Activated naive CD4-positive, alpha-beta T cell treated with anti-CD3 and anti-CD28 coated beads for 36 hours (primary cell): ENCODE results near the gene PLEK. TPM values are rescaled to one million over a fixed set of nuclear protein-coding genes. Genes with fewer than 3 reads are reported as not detected.

Source experiments
- CTCF ChIA-PET: fragments of 350-600 bp; sonication (Branson Sonifier 250); formaldehyde crosslinking; loops from one replicate; lab custom pipeline; 2021; ENCODE audit warnings: antibody characterized with exemption; lab: Charles Lee
- DNase-seq: peaks from one replicate; pipeline ENCODE4 v3.0.0-alpha.2; 2020
- H3K27ac Mint-ChIP-seq: one replicate; pipeline ENCODE4 v1.8.0; 2021; ENCODE audit warnings: mild to moderate bottlenecking, mixed read lengths
- H3K27me3 Mint-ChIP-seq: one replicate; pipeline ENCODE4 v1.8.0; 2021; ENCODE audit warnings: low read depth, mixed read lengths
- H3K36me3 Mint-ChIP-seq: one replicate; pipeline ENCODE4 v1.8.0; 2021; ENCODE audit warnings: low read depth, mixed read lengths
- H3K4me1 Mint-ChIP-seq: one replicate; pipeline ENCODE4 v1.8.0; 2021; ENCODE audit warnings: low read depth, mixed read lengths
- H3K4me3 Mint-ChIP-seq: one replicate; pipeline ENCODE4 v1.8.0; 2021; ENCODE audit warnings: mild to moderate bottlenecking, moderate library complexity, mixed read lengths
- H3K9me3 Mint-ChIP-seq: one replicate; pipeline ENCODE4 v1.8.0; 2021; ENCODE audit warnings: mixed read lengths
- intact Hi-C: fragments of 100-400 bp; cut with micrococcal nuclease; formaldehyde crosslinking; loops from one replicate; pipeline ENCODE4 v1.15.1; 2023
- total RNA-seq, 2 experiments: library from RNA; stranded (reverse); gene quantifications; one replicate each; pipeline ENCODE4 v1.2.3, GENCODE V29; 2021

PLEK gene
- total RNA-seq, 2 experiments from 2014 or later = 0.77 to 1.1 TPM

GRCh38 chr2:68357605-68358337, 7.3 kb upstream of the PLEK start:
- Mint-ChIP-seq H3K27ac (no peak overlapping the region), H3K36me3 (no peaks in the 10 kb centered on the region), H3K4me3 (no peak overlapping the region), H3K27me3 (no peaks in the 10 kb centered on the region), H3K4me1 (peaks cover 8% of the 10 kb centered on the region), H3K9me3 (no peaks in the 10 kb centered on the region)
- intact Hi-C loops = loop anchor here (1.0 kb wide), 1 partner anchor 235 kb away; no protein-coding TSS in a partner anchor
- CTCF ChIA-PET = interaction anchor here (0.6 to 1.7 kb wide), 6 partner anchors 24 to 208 kb away, joined by 3 to 6 read pairs (median 4); no protein-coding TSS in a partner anchor
- peak; percentile 12 for DNase-seq

DNA sequence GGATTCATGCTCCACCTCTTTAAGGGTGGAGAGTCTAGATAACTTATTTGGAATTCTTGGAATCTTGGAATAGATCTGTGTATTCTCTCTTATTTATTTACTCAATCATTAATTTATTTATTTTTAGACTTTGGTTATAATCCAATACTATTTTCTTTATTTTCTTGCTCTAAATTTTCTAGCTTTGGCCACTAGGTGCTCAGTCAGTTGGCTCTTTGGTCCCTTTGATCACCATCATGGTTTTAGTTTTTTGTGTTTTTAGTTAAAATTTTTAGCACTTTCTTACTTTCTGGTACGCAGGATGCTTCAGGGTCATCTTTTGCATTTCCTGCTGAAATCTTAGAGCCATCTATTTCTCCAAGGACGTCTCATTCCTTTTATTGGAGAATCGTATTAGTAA, 5.2 kb upstream of the PLEK start:
- Mint-ChIP-seq H3K27me3 (peaks cover under 1% of the 10 kb centered on the region), H3K4me3 (no peak overlapping the region), H3K27ac (no peak overlapping the region), H3K4me1 (peaks cover 9% of the 10 kb centered on the region), H3K36me3 (no peaks in the 10 kb centered on the region), H3K9me3 (no peaks in the 10 kb centered on the region)
- intact Hi-C loops = loop anchor here (5.0 kb wide), 1 partner anchor 287 kb away; no protein-coding TSS in a partner anchor
- CTCF ChIA-PET = interaction anchor here (0.6 to 6.8 kb wide), 7 partner anchors 7 to 84 kb away, joined by 3 to 85 read pairs (median 4); no protein-coding TSS in a partner anchor
- no peak for DNase-seq

GRCh38 chr2:68362069-68362468, 3.0 kb upstream of the PLEK start:
- intact Hi-C loops = loop anchor here (1.0 to 5.0 kb wide), 4 partner anchors 17 to 285 kb away; no protein-coding TSS in a partner anchor
- Mint-ChIP-seq H3K4me3 (peak overlapping the region; percentile 17), H3K27me3 (peaks cover 3% of the 10 kb centered on the region), H3K9me3 (no peaks in the 10 kb centered on the region), H3K4me1 (peaks cover 9% of the 10 kb centered on the region), H3K27ac (no peak overlapping the region), H3K36me3 (no peaks in the 10 kb centered on the region)
- CTCF ChIA-PET = interaction anchor here (1.0 to 6.8 kb wide), 4 partner anchors 9 to 79 kb away, joined by 3 to 85 read pairs (median 4); no protein-coding TSS in a partner anchor
- DNase-seq = peak; percentile 88

DNA sequence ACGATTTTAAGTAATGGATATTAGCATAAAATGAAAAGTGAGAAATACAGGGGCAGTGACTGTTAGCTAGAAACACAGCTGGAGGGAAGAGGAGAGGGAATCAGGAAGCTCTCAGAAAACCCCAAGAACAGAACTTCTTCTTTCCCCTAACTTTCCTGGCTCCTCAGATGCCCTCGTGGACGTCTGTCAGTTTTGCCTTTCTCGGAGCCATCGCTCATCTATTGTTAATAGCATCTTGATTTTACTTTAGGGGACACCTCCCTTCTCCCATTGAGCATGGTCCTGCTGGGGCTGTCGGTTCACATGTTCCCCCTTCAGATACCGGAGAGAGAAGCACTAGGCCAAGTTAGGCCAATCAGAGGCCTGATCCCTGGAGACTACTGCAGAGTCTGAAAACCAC, 2.3 kb upstream of the PLEK start:
- no peaks in the 10 kb centered on the region for H3K9me3 Mint-ChIP-seq
- intact Hi-C loops = loop anchor here (1.0 to 5.0 kb wide), 4 partner anchors 17 to 285 kb away; no protein-coding TSS in a partner anchor
- H3K36me3 Mint-ChIP-seq = no peaks in the 10 kb centered on the region
- peaks cover 9% of the 10 kb centered on the region for H3K4me1 Mint-ChIP-seq
- no peak overlapping the region for H3K27ac Mint-ChIP-seq
- DNase-seq = no peak
- peaks cover 3% of the 10 kb centered on the region for H3K27me3 Mint-ChIP-seq
- CTCF ChIA-PET = interaction anchor here (0.5 to 6.8 kb wide), 2 partner anchors 78 to 96 kb away, joined by 3 to 85 read pairs; no protein-coding TSS in a partner anchor
- no peak overlapping the region for H3K4me3 Mint-ChIP-seq

GRCh38 chr2:68363721-68364120, 1.4 kb upstream of the PLEK start:
- Mint-ChIP-seq H3K27me3 (peaks cover 3% of the 10 kb centered on the region), H3K27ac (no peak overlapping the region), H3K4me1 (peaks cover 9% of the 10 kb centered on the region), H3K36me3 (no peaks in the 10 kb centered on the region), H3K9me3 (no peaks in the 10 kb centered on the region), H3K4me3 (no peak overlapping the region)
- intact Hi-C loops = loop anchor here (5.0 kb wide), 1 partner anchor 284 kb away; no protein-coding TSS in a partner anchor
- CTCF ChIA-PET = interaction anchor here (6.8 kb wide), 1 partner anchor 77 kb away, joined by 85 read pairs; no protein-coding TSS in a partner anchor
- DNase-seq = no peak

DNA sequence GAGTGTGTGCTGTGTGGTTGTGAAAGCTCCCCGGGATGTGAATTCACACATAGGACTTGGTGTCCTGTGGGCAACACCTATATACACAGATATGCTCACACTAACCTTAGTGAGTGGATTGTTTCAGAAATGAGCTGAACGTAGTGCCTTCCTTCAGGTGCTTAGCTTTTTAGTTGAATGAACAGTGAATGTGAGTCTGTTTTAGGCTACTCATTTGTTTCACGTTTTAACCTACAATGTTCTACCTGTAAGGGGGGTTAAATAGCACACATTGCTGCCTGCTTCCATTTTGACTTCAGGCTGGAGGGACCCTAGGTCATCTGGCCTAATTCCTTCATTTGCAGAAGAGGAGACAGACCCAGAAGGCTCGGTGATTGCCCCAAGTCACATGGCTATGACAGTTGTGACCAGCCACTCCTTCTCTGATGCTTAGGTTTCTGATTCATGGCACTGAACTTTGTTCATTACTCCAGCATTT, 1.0 kb downstream of the PLEK start:
- intact Hi-C loops = no loop called here
- CTCF ChIA-PET = interaction anchor here (0.6 kb wide), 1 partner anchor 64 kb away, joined by 3 read pairs; no protein-coding TSS in a partner anchor
- no peak overlapping the region for H3K27ac Mint-ChIP-seq
- H3K36me3 Mint-ChIP-seq = no peaks in the 10 kb centered on the region
- no peak overlapping the region for H3K4me3 Mint-ChIP-seq
- H3K4me1 Mint-ChIP-seq = peaks cover 9% of the 10 kb centered on the region
- H3K27me3 Mint-ChIP-seq = peaks cover 9% of the 10 kb centered on the region
- no peaks in the 10 kb centered on the region for H3K9me3 Mint-ChIP-seq
- DNase-seq = no peak

- Mint-ChIP-seq H3K27me3 (peaks cover 9% of the 10 kb centered on the region), H3K4me3 (no peak overlapping the region), H3K27ac (no peak overlapping the region), H3K9me3 (no peaks in the 10 kb centered on the region), H3K4me1 (peaks cover 12% of the 10 kb centered on the region), H3K36me3 (no peaks in the 10 kb centered on the region)
- DNase-seq = no peak
- CTCF ChIA-PET = interaction anchor here (1.2 kb wide), 1 partner anchor 73 kb away, joined by 3 read pairs; no protein-coding TSS in a partner anchor
- intact Hi-C loops = no loop called here
Measured at GRCh38 chr2:68367953-68368653, 3.0 kb downstream of the PLEK start.

DNA sequence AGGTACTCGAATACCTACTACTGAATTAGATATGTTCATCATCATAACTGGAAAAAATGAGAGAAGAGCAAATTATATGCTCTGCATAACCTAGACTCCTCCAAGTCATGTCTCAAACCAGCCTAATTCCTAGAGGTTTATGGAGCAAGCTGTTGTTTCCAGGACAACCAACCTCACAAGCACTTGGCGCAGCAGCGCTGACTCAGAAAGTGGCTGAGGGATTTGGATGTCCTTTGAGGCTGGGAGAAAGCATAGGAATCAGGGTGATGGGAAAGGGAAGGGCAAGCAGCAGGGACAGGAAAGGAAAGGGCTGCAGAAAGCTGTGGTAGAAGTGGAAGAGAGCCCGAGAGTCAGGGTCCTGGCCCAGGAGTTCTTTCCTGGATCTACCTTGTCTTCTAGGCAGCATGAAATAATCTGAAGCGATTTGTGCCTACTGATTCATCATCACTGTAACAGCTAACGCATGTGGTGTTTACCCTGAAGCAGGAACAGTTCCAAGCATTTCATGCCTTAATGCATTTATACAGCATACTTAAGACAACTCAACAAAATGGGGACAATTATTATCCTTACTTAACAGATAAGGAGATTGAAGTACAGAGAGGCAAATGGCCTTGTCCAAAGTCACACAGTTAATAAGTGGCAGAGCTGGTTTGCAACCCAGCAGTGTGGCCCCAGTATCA, 3.7 kb downstream of the PLEK start:
- CTCF ChIA-PET = interaction anchor here (1.2 kb wide), 1 partner anchor 73 kb away, joined by 3 read pairs; no protein-coding TSS in a partner anchor
- Mint-ChIP-seq H3K4me1 (peaks cover 12% of the 10 kb centered on the region), H3K36me3 (no peaks in the 10 kb centered on the region), H3K27ac (no peak overlapping the region), H3K9me3 (no peaks in the 10 kb centered on the region), H3K27me3 (peaks cover 9% of the 10 kb centered on the region), H3K4me3 (no peak overlapping the region)
- intact Hi-C loops = no loop called here
- DNase-seq = no peak

GRCh38 chr2:68369337-68369734, 4.3 kb downstream of the PLEK start:
- Mint-ChIP-seq H3K27ac (no peak overlapping the region), H3K4me3 (no peak overlapping the region), H3K4me1 (peaks cover 12% of the 10 kb centered on the region), H3K9me3 (no peaks in the 10 kb centered on the region), H3K27me3 (peaks cover 9% of the 10 kb centered on the region), H3K36me3 (no peaks in the 10 kb centered on the region)
- CTCF ChIA-PET = no interaction called here
- intact Hi-C loops = no loop called here
- no peak for DNase-seq

GRCh38 chr2:68371138-68371537, 6.1 kb downstream of the PLEK start:
- no peak overlapping the region for H3K4me3 Mint-ChIP-seq
- intact Hi-C loops = no loop called here
- CTCF ChIA-PET = interaction anchor here (1.3 to 1.6 kb wide), 2 partner anchors 9 to 70 kb away, joined by 5 to 6 read pairs; no protein-coding TSS in a partner anchor
- H3K27me3 Mint-ChIP-seq = peaks cover 10% of the 10 kb centered on the region
- no peak overlapping the region for H3K27ac Mint-ChIP-seq
- H3K36me3 Mint-ChIP-seq = no peaks in the 10 kb centered on the region
- H3K9me3 Mint-ChIP-seq = no peaks in the 10 kb centered on the region
- H3K4me1 Mint-ChIP-seq = peaks cover 12% of the 10 kb centered on the region
- no peak for DNase-seq

DNA sequence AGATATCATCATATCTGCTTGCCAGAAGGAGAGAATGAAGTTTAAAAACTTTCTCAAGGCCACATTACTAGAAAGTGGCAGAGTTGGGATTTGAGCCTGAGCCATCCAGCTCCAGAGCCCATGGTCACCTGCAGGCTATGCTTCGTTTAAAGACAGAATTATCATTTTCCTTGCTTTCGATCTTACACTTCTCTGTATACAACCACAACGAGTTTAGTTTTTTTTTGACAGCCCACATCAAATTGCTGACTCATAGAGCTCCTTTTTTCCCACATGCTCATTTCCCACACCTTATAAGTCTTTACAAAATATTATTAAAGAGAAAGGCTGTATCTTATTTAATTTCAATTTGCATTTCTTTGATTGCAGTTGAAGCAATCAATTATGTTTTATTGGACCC, 6.5 kb downstream of the PLEK start:
- intact Hi-C loops = no loop called here
- DNase-seq = no peak
- peaks cover 12% of the 10 kb centered on the region for H3K4me1 Mint-ChIP-seq
- peaks cover 10% of the 10 kb centered on the region for H3K27me3 Mint-ChIP-seq
- no peak overlapping the region for H3K27ac Mint-ChIP-seq
- H3K9me3 Mint-ChIP-seq = no peaks in the 10 kb centered on the region
- no peak overlapping the region for H3K4me3 Mint-ChIP-seq
- H3K36me3 Mint-ChIP-seq = no peaks in the 10 kb centered on the region
- CTCF ChIA-PET = interaction anchor here (0.8 to 1.6 kb wide), 3 partner anchors 10 to 70 kb away, joined by 4 to 6 read pairs (median 5); no protein-coding TSS in a partner anchor
